PC-9 (cell line): ENCODE data around the gene CHIT1.

Experiments used
- EZH2 ChIP-seq: fragments of 200-600 bp; sonication (generic); IDR thresholded peaks from 2 replicates; pipeline ENCODE4 v1.8.0; 2017; ENCODE audit warnings: antibody characterized with exemption, low read depth
- TF ChIP-seq, protein P1 (sequence below): fragments of 200-600 bp; sonication (generic); conservative IDR thresholded peaks from 2 replicates; pipeline ENCODE4 v1.6.1; 2017; ENCODE audit warnings: mixed run types, antibody characterized with exemption, mild to moderate bottlenecking, moderate library complexity

DNA sequence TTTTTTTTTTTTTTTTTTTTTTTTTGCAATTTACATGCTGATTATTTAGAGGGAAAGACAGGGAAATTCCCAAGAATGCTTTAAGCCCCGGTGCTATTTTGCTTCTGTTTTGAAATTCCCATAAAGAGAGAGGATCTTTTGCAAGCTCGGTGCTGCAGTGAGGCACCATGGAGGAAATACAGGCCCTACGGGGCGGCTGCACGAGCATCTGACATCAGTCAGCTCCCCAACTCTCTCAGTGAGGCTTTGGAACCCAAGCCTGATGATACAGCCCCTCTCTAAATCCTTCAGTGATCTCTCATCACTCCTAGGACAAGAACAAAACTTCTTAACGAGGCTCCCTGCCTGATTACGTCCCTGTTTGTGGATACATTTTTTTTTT, 42.2 kb downstream of the CHIT1 start:
- TF ChIP-seq EZH2, result no peak
- TF ChIP-seq, protein P1, sequence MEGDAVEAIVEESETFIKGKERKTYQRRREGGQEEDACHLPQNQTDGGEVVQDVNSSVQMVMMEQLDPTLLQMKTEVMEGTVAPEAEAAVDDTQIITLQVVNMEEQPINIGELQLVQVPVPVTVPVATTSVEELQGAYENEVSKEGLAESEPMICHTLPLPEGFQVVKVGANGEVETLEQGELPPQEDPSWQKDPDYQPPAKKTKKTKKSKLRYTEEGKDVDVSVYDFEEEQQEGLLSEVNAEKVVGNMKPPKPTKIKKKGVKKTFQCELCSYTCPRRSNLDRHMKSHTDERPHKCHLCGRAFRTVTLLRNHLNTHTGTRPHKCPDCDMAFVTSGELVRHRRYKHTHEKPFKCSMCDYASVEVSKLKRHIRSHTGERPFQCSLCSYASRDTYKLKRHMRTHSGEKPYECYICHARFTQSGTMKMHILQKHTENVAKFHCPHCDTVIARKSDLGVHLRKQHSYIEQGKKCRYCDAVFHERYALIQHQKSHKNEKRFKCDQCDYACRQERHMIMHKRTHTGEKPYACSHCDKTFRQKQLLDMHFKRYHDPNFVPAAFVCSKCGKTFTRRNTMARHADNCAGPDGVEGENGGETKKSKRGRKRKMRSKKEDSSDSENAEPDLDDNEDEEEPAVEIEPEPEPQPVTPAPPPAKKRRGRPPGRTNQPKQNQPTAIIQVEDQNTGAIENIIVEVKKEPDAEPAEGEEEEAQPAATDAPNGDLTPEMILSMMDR, result no peak
